Activated CD8-positive, alpha-beta T cell treated with anti-CD3 and anti-CD28 coated beads for 36 hours (primary cell): ENCODE measurements around the gene THSD7B. TPM values are rescaled to one million over a fixed set of nuclear protein-coding genes. Genes with fewer than 3 reads are reported as not detected.

Experiments used
- ATAC-seq: fragments of 200-7000 bp; cut with Tn5 transposase; one replicate; pipeline ENCODE4 v1.10.0; 2021; ENCODE audit warnings: mild to moderate bottlenecking, moderate library complexity
- CTCF ChIA-PET: fragments of 350-600 bp; sonication (Branson Sonifier 250); formaldehyde crosslinking; loops from one replicate; lab custom pipeline; 2021; ENCODE audit warnings: antibody characterized with exemption; lab: Charles Lee
- POLR2A ChIA-PET: fragments of 350-600 bp; sonication (Branson Sonifier 250); formaldehyde crosslinking; loops from one replicate; lab custom pipeline; 2021; ENCODE audit warnings: antibody characterized with exemption; lab: Charles Lee
- DNase-seq: peaks from one replicate; pipeline ENCODE4 v3.0.0-alpha.2; 2020
- H3K27ac Mint-ChIP-seq: one replicate; pipeline ENCODE4 v1.8.0; 2021; ENCODE audit warnings: mild to moderate bottlenecking, mixed read lengths
- H3K27me3 Mint-ChIP-seq: one replicate; pipeline ENCODE4 v1.8.0; 2021; ENCODE audit warnings: mixed read lengths
- H3K36me3 Mint-ChIP-seq: one replicate; pipeline ENCODE4 v1.8.0; 2021; ENCODE audit warnings: low read depth, mixed read lengths
- H3K4me1 Mint-ChIP-seq: one replicate; pipeline ENCODE4 v1.8.0; 2021; ENCODE audit warnings: low read depth, mixed read lengths
- H3K4me3 Mint-ChIP-seq: one replicate; pipeline ENCODE4 v1.8.0; 2021; ENCODE audit warnings: mild to moderate bottlenecking, moderate library complexity, mixed read lengths
- H3K9me3 Mint-ChIP-seq: one replicate; pipeline ENCODE4 v1.8.0; 2021; ENCODE audit warnings: mixed read lengths
- CTCF ChIP-seq: fragments of 200-600 bp; IDR thresholded peaks from one replicate; pipeline ENCODE4 v1.8.0; 2022; ENCODE audit warnings: antibody characterized with exemption, mild to moderate bottlenecking
- intact Hi-C: fragments of 100-400 bp; cut with micrococcal nuclease; formaldehyde crosslinking; loops from one replicate; pipeline ENCODE4 v1.10.0; 2022
- total RNA-seq, 2 experiments: library from RNA; stranded (reverse); gene quantifications; one replicate each; pipeline ENCODE4 v1.2.3, GENCODE V29; 2021

THSD7B gene
- total RNA-seq, 2 experiments from 2014 or later = not detected

GRCh38 chr2:137155356-137156104 is 390.2 kb downstream of the THSD7B start:
- Mint-ChIP-seq H3K9me3 (no peaks in the 10 kb centered on the region), H3K27ac (no peak overlapping the region), H3K27me3 (no peaks in the 10 kb centered on the region), H3K4me3 (no peak overlapping the region), H3K36me3 (no peaks in the 10 kb centered on the region), H3K4me1 (no peaks in the 10 kb centered on the region)
- ChIA-PET CTCF (no interaction called here), POLR2A (no interaction called here)
- ATAC-seq (no peak), DNase-seq (no peak)
- no peak for TF ChIP-seq CTCF
- intact Hi-C loops = no loop called here

GRCh38 chr2:137156221-137156844 is 391.0 kb downstream of the THSD7B start:
- ChIA-PET POLR2A (no interaction called here), CTCF (no interaction called here)
- TF ChIP-seq CTCF = no peak
- no peaks in the 10 kb centered on the region for H3K9me3 Mint-ChIP-seq
- ATAC-seq (no peak), DNase-seq (no peak)
- H3K4me3 Mint-ChIP-seq = no peak overlapping the region
- H3K27me3 Mint-ChIP-seq = no peaks in the 10 kb centered on the region
- H3K36me3 Mint-ChIP-seq = no peaks in the 10 kb centered on the region
- H3K27ac Mint-ChIP-seq = no peak overlapping the region
- intact Hi-C loops = no loop called here
- H3K4me1 Mint-ChIP-seq = no peaks in the 10 kb centered on the region

DNA sequence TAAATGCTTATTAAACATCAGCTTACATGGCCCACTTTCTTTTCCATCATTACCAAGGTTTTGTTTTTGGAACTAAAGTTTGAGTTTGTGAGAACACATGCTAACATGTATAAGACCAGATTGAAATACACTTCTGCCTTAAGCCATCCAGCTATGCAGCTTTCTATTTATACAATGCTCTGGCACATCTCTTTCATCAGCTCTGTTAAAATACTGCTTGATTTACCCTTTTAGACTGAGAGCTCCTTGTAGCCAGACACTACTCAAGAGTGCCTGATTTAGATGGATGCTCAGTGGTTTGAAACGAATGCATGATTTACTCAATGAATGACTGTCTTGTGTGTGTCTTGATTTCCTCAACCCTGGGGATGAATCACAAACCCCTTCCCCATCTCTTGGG is 392.5 kb downstream of the THSD7B start:
- ATAC-seq (no peak), DNase-seq (no peak)
- CTCF ChIA-PET = no interaction called here
- no peaks in the 10 kb centered on the region for H3K9me3 Mint-ChIP-seq
- H3K27me3 Mint-ChIP-seq = peaks cover 1% of the 10 kb centered on the region
- no peak overlapping the region for H3K4me3 Mint-ChIP-seq
- H3K4me1 Mint-ChIP-seq = no peaks in the 10 kb centered on the region
- no peak overlapping the region for H3K27ac Mint-ChIP-seq
- intact Hi-C loops = no loop called here
- TF ChIP-seq CTCF = no peak
- POLR2A ChIA-PET = no interaction called here
- no peaks in the 10 kb centered on the region for H3K36me3 Mint-ChIP-seq

DNA sequence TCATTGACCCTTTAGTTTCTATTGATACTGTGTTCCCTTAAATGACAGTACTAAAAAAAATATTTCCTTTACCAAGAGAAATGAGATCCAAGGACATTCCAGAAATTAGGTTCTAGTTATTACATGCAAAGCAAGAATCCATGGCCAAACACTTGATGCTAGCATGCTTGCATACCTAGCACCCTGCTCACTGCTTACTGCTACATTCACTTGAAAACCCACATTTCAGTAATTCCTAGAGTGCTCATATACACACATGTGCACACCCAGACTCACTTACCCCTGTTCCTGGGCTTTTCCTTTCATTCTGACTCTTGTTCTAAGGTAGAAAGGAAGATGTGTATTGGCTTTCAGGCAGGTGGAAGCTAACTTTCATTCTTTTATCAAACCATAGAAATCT is 395.9 kb downstream of the THSD7B start:
- no peak for TF ChIP-seq CTCF
- no peak overlapping the region for H3K4me3 Mint-ChIP-seq
- no peak overlapping the region for H3K27ac Mint-ChIP-seq
- POLR2A ChIA-PET = no interaction called here
- H3K27me3 Mint-ChIP-seq = peaks cover 1% of the 10 kb centered on the region
- CTCF ChIA-PET = no interaction called here
- ATAC-seq = no peak
- no peak for DNase-seq
- no peaks in the 10 kb centered on the region for H3K4me1 Mint-ChIP-seq
- H3K36me3 Mint-ChIP-seq = no peaks in the 10 kb centered on the region
- peaks cover 4% of the 10 kb centered on the region for H3K9me3 Mint-ChIP-seq
- intact Hi-C loops = no loop called here

DNA sequence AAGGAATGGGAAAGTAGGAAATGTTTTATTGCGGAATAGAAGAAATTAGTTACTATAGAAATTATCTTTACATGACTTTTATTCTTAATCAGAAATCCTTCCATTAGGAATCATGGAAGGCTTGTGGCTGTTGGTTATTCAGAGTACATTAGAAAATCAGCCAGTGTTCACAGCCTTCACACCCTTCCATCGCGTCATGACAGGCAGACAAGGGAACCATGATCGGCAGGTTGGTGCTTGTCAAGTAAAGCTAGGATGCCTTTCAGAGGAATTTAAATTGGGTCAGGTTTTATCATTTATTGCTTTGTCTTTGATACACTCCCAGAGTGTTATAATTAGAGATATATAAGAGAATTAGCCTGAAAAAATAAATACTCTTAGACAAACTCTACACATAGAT is 400.6 kb downstream of the THSD7B start:
- Mint-ChIP-seq H3K9me3 (peaks cover 4% of the 10 kb centered on the region), H3K4me1 (no peaks in the 10 kb centered on the region), H3K27me3 (peaks cover 1% of the 10 kb centered on the region), H3K27ac (no peak overlapping the region), H3K4me3 (no peak overlapping the region), H3K36me3 (no peaks in the 10 kb centered on the region)
- intact Hi-C loops = no loop called here
- ChIA-PET POLR2A (no interaction called here), CTCF (no interaction called here)
- ATAC-seq = no peak
- TF ChIP-seq CTCF = no peak
- DNase-seq = no peak
